ENCODE measurements around the gene RPS3. TPM values are rescaled to one million over a fixed set of nuclear protein-coding genes. Genes with fewer than 3 reads are reported as not detected.

RPS3 gene
- total RNA-seq, 1 experiment from 2014 or later = 4,109 TPM

- H4K20me1 ChIP-seq (ENCODE audit: insufficient read depth) = no peaks in the 10 kb centered on the region
- no peaks in the 10 kb centered on the region for H3K27me3 ChIP-seq (ENCODE audit: insufficient read depth, low read length)
- no peak overlapping the region for H2AFZ ChIP-seq (ENCODE audit: low read depth, low read length, poor library complexity, severe bottlenecking)
- no peaks in the 10 kb centered on the region for H3K4me1 ChIP-seq (ENCODE audit: control insufficient read depth in 1 of 2, insufficient read depth in 2 of 2, low read length in 2 of 2)
- TF ChIP-seq POLR2A (IDR thresholded peaks at IDR 0.05; ENCODE audit: borderline replicate concordance, extremely low read depth, insufficient read depth, insufficient read length) (no peak), EZH2phosphoT487 (IDR thresholded peaks at IDR 0.05; ENCODE audit: borderline replicate concordance) (no peak), RAD21 (IDR thresholded peaks at IDR 0.05; ENCODE audit: low read depth) (no peak), ZNF274 (IDR thresholded peaks at IDR 0.05; ENCODE audit: low read depth, low read length) (no peak), POLR2AphosphoS5 (IDR thresholded peaks at IDR 0.05; ENCODE audit: low read depth, low read length) (no peak), TCF7L2 (IDR thresholded peaks at IDR 0.05; ENCODE audit: borderline replicate concordance, extremely low read depth, insufficient read depth, insufficient read length) (no peak), EZH2 (IDR thresholded peaks at IDR 0.05) (no peak), REST (IDR thresholded peaks at IDR 0.05; ENCODE audit: low read depth) (no peak), SRF (IDR thresholded peaks at IDR 0.05; ENCODE audit: low read depth) (no peak)
- H3K9ac ChIP-seq (ENCODE audit: low read length) = no peak overlapping the region
- H3K9me2 ChIP-seq (ENCODE audit: insufficient read depth) = no peaks in the 10 kb centered on the region
- BruUV-seq (replicated peaks) = no TSS peak
- CTCF ChIA-PET = no interaction called here
- intact Hi-C loops (cut with micrococcal nuclease) = loop anchor here (5.0 to 10.0 kb wide), 2 partner anchors 62 to 415 kb away; no protein-coding TSS in a partner anchor
- H3K27ac ChIP-seq (ENCODE audit: low read depth, low read length) = no peak overlapping the region
- H3K36me3 ChIP-seq (ENCODE audit: control insufficient read depth in 1 of 2, insufficient read depth in 2 of 2, low read length in 2 of 2) = no peaks in the 10 kb centered on the region; a peak in 1 of 4 replicates
- no peak overlapping the region for H3K4me2 ChIP-seq (ENCODE audit: low read length)
- ATAC-seq (no peak), DNase-seq (ENCODE audit: low read depth, low spot score) (no peak)
- no peak overlapping the region for H3K4me3 ChIP-seq (replicated peaks in 1 of 2; ENCODE audit: low read depth in 1 of 2, low read length in 2 of 2)
- H3K79me2 ChIP-seq (ENCODE audit: insufficient read depth, low read length) = no peaks in the 10 kb centered on the region
- RAD21 ChIA-PET (ENCODE audit: low non-redundant PET in 1 of 2, low total read pairs in 2 of 2, uncharacterized antibody in 2 of 2, unreplicated experiment in 2 of 2) = no interaction called here
- no peaks in the 10 kb centered on the region for H3K9me3 ChIP-seq (ENCODE audit: control insufficient read depth in 1 of 2, insufficient read depth in 1 of 2, low read depth in 1 of 2, low read length in 2 of 2)
- POLR2A ChIA-PET = no interaction called here
Measured at GRCh38 chr11:75449776-75450175, 50.5 kb downstream of the RPS3 start.
